Mammary epithelial cell (primary cell): Measurements from ENCODE around the gene NMRAL1.

ENCODE experiments used
- EZH2 ChIP-seq: IDR thresholded peaks from 2 replicates; pipeline ENCODE4 v1.6.1; 2012; ENCODE audit warnings: low read length, inconsistent platforms, borderline replicate concordance
- TF ChIP-seq, protein P1 (sequence below), 2 donors: IDR thresholded peaks in 1 of 2; conservative IDR thresholded peaks in 1 of 2; 2 replicates each; pipeline ENCODE4 v1.5.1; 2011 to 2012; ENCODE audit warnings: inconsistent platforms in 2 of 2, low read length in 2 of 2, mild to moderate bottlenecking in 2 of 2, control low read depth in 1 of 2, low read depth in 1 of 2; ENCODE audit not compliant: insufficient read depth in 1 of 2; ENCODE audit errors: extremely low read depth in 1 of 2

DNA sequence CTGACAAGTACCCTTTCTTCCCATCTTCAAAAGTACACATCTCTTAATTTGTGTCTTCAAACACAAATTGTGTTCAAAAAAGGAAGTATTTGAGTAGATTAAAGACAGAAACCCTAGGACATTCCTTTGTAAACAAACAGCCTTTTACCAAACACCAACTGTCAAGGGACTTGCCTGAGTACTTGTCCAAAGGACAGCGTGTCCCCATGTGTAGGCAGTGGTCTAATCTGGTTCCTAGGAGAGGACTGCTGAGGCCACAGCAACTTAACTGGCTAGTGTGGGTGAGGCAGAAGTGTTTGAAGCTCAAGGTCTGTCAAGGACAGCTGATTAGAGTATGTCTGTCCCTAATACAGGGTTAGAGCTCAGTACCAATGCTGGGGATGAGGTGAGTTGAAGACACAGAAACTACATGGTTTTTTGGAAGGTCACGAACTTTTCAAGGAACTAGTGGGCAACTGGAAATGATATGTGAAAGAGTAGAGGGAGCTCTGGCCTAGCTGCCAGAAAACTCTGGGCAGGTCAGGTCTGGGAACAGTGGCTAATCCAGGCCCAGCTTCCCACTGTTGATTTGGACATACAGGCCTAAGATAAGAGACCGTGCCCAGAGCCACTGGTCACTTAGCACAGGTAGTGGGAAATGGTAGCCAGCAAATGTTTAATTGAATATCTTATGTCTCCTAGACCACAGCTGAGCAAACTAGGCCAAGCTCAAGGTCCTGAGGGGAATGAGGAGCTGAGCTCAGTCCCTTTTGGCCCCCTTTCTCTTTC is 11.9 kb upstream of the NMRAL1 start:
- TF ChIP-seq, protein P1, sequence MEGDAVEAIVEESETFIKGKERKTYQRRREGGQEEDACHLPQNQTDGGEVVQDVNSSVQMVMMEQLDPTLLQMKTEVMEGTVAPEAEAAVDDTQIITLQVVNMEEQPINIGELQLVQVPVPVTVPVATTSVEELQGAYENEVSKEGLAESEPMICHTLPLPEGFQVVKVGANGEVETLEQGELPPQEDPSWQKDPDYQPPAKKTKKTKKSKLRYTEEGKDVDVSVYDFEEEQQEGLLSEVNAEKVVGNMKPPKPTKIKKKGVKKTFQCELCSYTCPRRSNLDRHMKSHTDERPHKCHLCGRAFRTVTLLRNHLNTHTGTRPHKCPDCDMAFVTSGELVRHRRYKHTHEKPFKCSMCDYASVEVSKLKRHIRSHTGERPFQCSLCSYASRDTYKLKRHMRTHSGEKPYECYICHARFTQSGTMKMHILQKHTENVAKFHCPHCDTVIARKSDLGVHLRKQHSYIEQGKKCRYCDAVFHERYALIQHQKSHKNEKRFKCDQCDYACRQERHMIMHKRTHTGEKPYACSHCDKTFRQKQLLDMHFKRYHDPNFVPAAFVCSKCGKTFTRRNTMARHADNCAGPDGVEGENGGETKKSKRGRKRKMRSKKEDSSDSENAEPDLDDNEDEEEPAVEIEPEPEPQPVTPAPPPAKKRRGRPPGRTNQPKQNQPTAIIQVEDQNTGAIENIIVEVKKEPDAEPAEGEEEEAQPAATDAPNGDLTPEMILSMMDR (conservative IDR thresholded peaks at IDR 0.05 in 1 of 2, IDR thresholded peaks at IDR 0.05 in 1 of 2; ENCODE audit: extremely low read depth in 1 of 2, insufficient read depth in 1 of 2, low read depth in 1 of 2, low read length in 2 of 2) = no peak
- TF ChIP-seq EZH2 = no peak
